GM08714 (cell line): Measurements from ENCODE around the gene PLCH2.
"Not testable (repeated sequence)": the region's sequence is repeated elsewhere in the genome, so short reads cannot be mapped to it uniquely, and the experiment has no call there.

Experiments
- H3K4me3 ChIP-seq: fragments of 200-500 bp; sonication (Bioruptor generic); 2 replicates; pipeline ENCODE4 v1.5.1; 2014; ENCODE audit warnings: mild to moderate bottlenecking, low read length, inconsistent platforms
- ZNF274 ChIP-seq: IDR thresholded peaks from 2 replicates; pipeline ENCODE4 v1.6.1; 2012; ENCODE audit warnings: mild to moderate bottlenecking, low read depth, low read length

Gene PLCH2

GRCh38 chr1:2543543-2544092 is 67.5 kb downstream of the PLCH2 start:
- H3K4me3 ChIP-seq = no peak overlapping the region
- no peak for TF ChIP-seq ZNF274

- TF ChIP-seq ZNF274 = no peak
- no peak overlapping the region for H3K4me3 ChIP-seq
Observed at GRCh38 chr1:2544093-2544874, 68.2 kb downstream of the PLCH2 start.

- H3K4me3 ChIP-seq = no peak overlapping the region
- no peak for TF ChIP-seq ZNF274
Observed at GRCh38 chr1:2544875-2545640, 69.0 kb downstream of the PLCH2 start.

- no peak for TF ChIP-seq ZNF274
- peak overlapping the region; percentile 70; the same call in 1 of the 2 replicates for H3K4me3 ChIP-seq
Observed at GRCh38 chr1:2545754-2546514, 69.8 kb downstream of the PLCH2 start.

- H3K4me3 ChIP-seq = peak overlapping the region; percentile 70; the same call in 1 of the 2 replicates
- TF ChIP-seq ZNF274 = no peak
Observed at GRCh38 chr1:2546515-2547209, 70.6 kb downstream of the PLCH2 start.

GRCh38 chr1:2547210-2548067 is 71.3 kb downstream of the PLCH2 start:
- TF ChIP-seq ZNF274 = no peak
- peak overlapping the region; percentile 70; the same call in 1 of the 2 replicates for H3K4me3 ChIP-seq

GRCh38 chr1:2548068-2548589 is 72.0 kb downstream of the PLCH2 start:
- TF ChIP-seq ZNF274 = no peak
- peak overlapping the region; percentile 70; the same call in 1 of the 2 replicates for H3K4me3 ChIP-seq

- H3K4me3 ChIP-seq = peak overlapping the region; percentile 18; the same call in 1 of the 2 replicates
Observed at GRCh38 chr1:2549367-2550029, 73.4 kb downstream of the PLCH2 start.

GRCh38 chr1:2550309-2550861 is 74.3 kb downstream of the PLCH2 start:
- not testable (repeated sequence) for H3K4me3 ChIP-seq

- not testable (repeated sequence) for H3K4me3 ChIP-seq
Observed at GRCh38 chr1:2551544-2551943, 75.5 kb downstream of the PLCH2 start.

- TF ChIP-seq ZNF274 = no peak
- no peak overlapping the region for H3K4me3 ChIP-seq
Observed at GRCh38 chr1:2552189-2552588, 76.1 kb downstream of the PLCH2 start.

- not testable (repeated sequence) for H3K4me3 ChIP-seq
Observed at GRCh38 chr1:2553076-2553475, 77.0 kb downstream of the PLCH2 start.
